BLaER1 (cell line): ENCODE measurements around the gene CDC14B.

ENCODE experiments used
- H3K27ac ChIP-seq: shearing (Covaris generic); formaldehyde crosslinking; 2 replicates; pipeline ENCODE4 v1.8.1; 2022
- H3K27me3 ChIP-seq: shearing (Covaris generic); formaldehyde crosslinking; 2 replicates; pipeline ENCODE4 v1.8.1; 2022
- H3K36me3 ChIP-seq: shearing (Covaris generic); formaldehyde crosslinking; 2 replicates; pipeline ENCODE4 v1.8.1; 2022
- H3K4me1 ChIP-seq: shearing (Covaris generic); formaldehyde crosslinking; 2 replicates; pipeline ENCODE4 v1.8.1; 2022
- H3K4me2 ChIP-seq: shearing (Covaris generic); formaldehyde crosslinking; 2 replicates; pipeline ENCODE4 v1.8.1; 2022
- H3K4me3 ChIP-seq: shearing (Covaris generic); formaldehyde crosslinking; 2 replicates; pipeline ENCODE4 v1.8.1; 2022
- H3K9ac ChIP-seq: shearing (Covaris generic); formaldehyde crosslinking; 2 replicates; pipeline ENCODE4 v1.8.1; 2022
- H3K9me3 ChIP-seq: shearing (Covaris generic); formaldehyde crosslinking; 2 replicates; pipeline ENCODE4 v1.8.1; 2022
- H4K20me1 ChIP-seq: shearing (Covaris generic); formaldehyde crosslinking; 2 replicates; pipeline ENCODE4 v1.8.1; 2022
- Cebpa-rat ChIP-seq: shearing (Covaris generic); IDR thresholded peaks from 2 replicates; pipeline ENCODE4 v1.8.1; 2022

Gene CDC14B

GRCh38 chr9:96458226-96458625 lies 161.4 kb downstream of the CDC14B start:
- H3K27me3 ChIP-seq, result no peaks in the 10 kb centered on the region
- no peak for TF ChIP-seq Cebpa-rat
- H3K27ac ChIP-seq, result no peak overlapping the region
- no peak overlapping the region for H3K9ac ChIP-seq
- no peaks in the 10 kb centered on the region for H3K9me3 ChIP-seq
- no peak overlapping the region for H3K4me3 ChIP-seq
- H4K20me1 ChIP-seq, result no peaks in the 10 kb centered on the region
- no peaks in the 10 kb centered on the region for H3K36me3 ChIP-seq
- no peak overlapping the region for H3K4me2 ChIP-seq
- H3K4me1 ChIP-seq, result no peaks in the 10 kb centered on the region

GRCh38 chr9:96457266-96457665 lies 162.4 kb downstream of the CDC14B start:
- Histone ChIP-seq H3K9me3 (no peaks in the 10 kb centered on the region), H3K36me3 (no peaks in the 10 kb centered on the region), H3K27me3 (peaks cover under 1% of the 10 kb centered on the region; the same call in 1 of the 2 replicates), H3K9ac (no peak overlapping the region), H3K4me2 (no peak overlapping the region), H3K27ac (no peak overlapping the region), H3K4me3 (no peak overlapping the region), H3K4me1 (no peaks in the 10 kb centered on the region), H4K20me1 (peaks cover 1% of the 10 kb centered on the region; the same call in 1 of the 2 replicates)
- TF ChIP-seq Cebpa-rat, result no peak

GRCh38 chr9:96453625-96454024 lies 166.0 kb downstream of the CDC14B start:
- H3K4me3 ChIP-seq, result no peak overlapping the region
- H3K4me1 ChIP-seq, result peaks cover 22% of the 10 kb centered on the region
- H3K36me3 ChIP-seq, result no peaks in the 10 kb centered on the region
- no peak overlapping the region for H3K4me2 ChIP-seq
- peaks cover 27% of the 10 kb centered on the region for H3K27me3 ChIP-seq
- peaks cover 22% of the 10 kb centered on the region for H4K20me1 ChIP-seq
- H3K9ac ChIP-seq, result no peak overlapping the region
- no peak overlapping the region for H3K27ac ChIP-seq
- no peaks in the 10 kb centered on the region for H3K9me3 ChIP-seq
- TF ChIP-seq Cebpa-rat, result no peak

- no peaks in the 10 kb centered on the region for H3K36me3 ChIP-seq
- TF ChIP-seq Cebpa-rat, result no peak
- peak overlapping the region; percentile 100 for H3K4me2 ChIP-seq
- peak overlapping the region; percentile 89 for H3K4me3 ChIP-seq
- peaks cover 22% of the 10 kb centered on the region for H3K4me1 ChIP-seq
- H3K9me3 ChIP-seq, result no peaks in the 10 kb centered on the region
- H3K27me3 ChIP-seq, result peaks cover 27% of the 10 kb centered on the region
- H3K9ac ChIP-seq, result peak overlapping the region; percentile 80
- H3K27ac ChIP-seq, result peak overlapping the region; percentile 49; the same call in 1 of the 2 replicates
- peaks cover 22% of the 10 kb centered on the region for H4K20me1 ChIP-seq
Measured at GRCh38 chr9:96450613-96451528, 168.8 kb downstream of the CDC14B start.
